Smooth muscle cell (in vitro differentiated cells): ENCODE measurements around the gene CCDC154. TPM values are rescaled to one million over a fixed set of nuclear protein-coding genes. Genes with fewer than 3 reads are reported as not detected.

Experiments used
- DNase-seq: peaks from one replicate; lab custom pipeline; 2025; ENCODE audit not compliant: unreplicated experiment; lab: John Stamatoyannopoulos, UW
- H2AFZ ChIP-seq: fragments of 200-600 bp; sonication (generic); 2 replicates; pipeline ENCODE4 v1.6.0; 2016; ENCODE audit warnings: antibody characterized with exemption, low read depth, mild to moderate bottlenecking
- H3F3A ChIP-seq: fragments of 200-600 bp; sonication (generic); 2 replicates; pipeline ENCODE4 v1.6.0; 2017; ENCODE audit warnings: antibody characterized with exemption, low read depth
- H3K27ac ChIP-seq: fragments of 200-600 bp; sonication (generic); 2 replicates; pipeline ENCODE4 v1.5.1; 2016; ENCODE audit warnings: low read depth, mild to moderate bottlenecking
- H3K27me3 ChIP-seq: fragments of 200-600 bp; sonication (generic); 2 replicates; pipeline ENCODE4 v1.6.1; 2016; ENCODE audit warnings: low read depth, mild to moderate bottlenecking
- H3K36me3 ChIP-seq: fragments of 200-600 bp; sonication (generic); 2 replicates; pipeline ENCODE4 v1.5.1; 2016; ENCODE audit warnings: low read depth
- H3K4me1 ChIP-seq: fragments of 200-600 bp; sonication (generic); 2 replicates; pipeline ENCODE4 v1.5.1; 2016; ENCODE audit warnings: low read depth
- H3K4me2 ChIP-seq: fragments of 200-600 bp; sonication (generic); 2 replicates; pipeline ENCODE4 v1.6.0; 2016; ENCODE audit warnings: mild to moderate bottlenecking
- H3K4me3 ChIP-seq: fragments of 200-600 bp; sonication (generic); 2 replicates; pipeline ENCODE4 v1.5.1; 2016; ENCODE audit warnings: mild to moderate bottlenecking
- H3K79me2 ChIP-seq: fragments of 200-600 bp; sonication (generic); 2 replicates; pipeline ENCODE4 v1.6.0; 2016; ENCODE audit warnings: low read depth, mild to moderate bottlenecking
- H3K9ac ChIP-seq: fragments of 200-600 bp; sonication (generic); 2 replicates; pipeline ENCODE4 v1.6.0; 2016; ENCODE audit warnings: low read depth
- H3K9me3 ChIP-seq: fragments of 200-600 bp; sonication (generic); replicated peaks from 2 replicates; pipeline ENCODE4 v1.5.1; 2016; ENCODE audit warnings: low read depth
- H4K20me1 ChIP-seq: fragments of 200-600 bp; sonication (generic); 2 replicates; pipeline ENCODE4 v1.6.0; 2016; ENCODE audit warnings: low read depth
- WGBS: methylation state at CpG from one replicate; pipeline ENCODE4 v1.1.7; 2016; ENCODE audit warnings: low lambda C conversion rate; 5-methylcytosine and 5-hydroxymethylcytosine counted together
- polyA plus RNA-seq: library from polyadenylated mRNA; unstranded; fragments of >200 nt; fragmentation: Nextera tagmentation; extraction: Ambion mirVana; gene quantifications from 2 replicates; pipeline ENCODE4 v1.2.1, GENCODE V29; 2016
- total RNA-seq: library from RNA; depleted of rRNA; stranded (reverse); fragments of >200 nt; gene quantifications from 2 replicates; pipeline ENCODE4 v1.2.3, GENCODE V29; 2014
- TF ChIP-seq, protein P1 (sequence below): fragments of 200-600 bp; sonication (generic); IDR thresholded peaks from 2 replicates; pipeline ENCODE4 v1.5.1; 2017; ENCODE audit warnings: borderline replicate concordance, mild to moderate bottlenecking, antibody characterized with exemption; ENCODE audit not compliant: insufficient read depth, poor library complexity, severe bottlenecking

CCDC154 gene
- total and polyA plus RNA-seq, 2 experiments from 2014 or later = 0.24 TPM; not detected in 1

DNA sequence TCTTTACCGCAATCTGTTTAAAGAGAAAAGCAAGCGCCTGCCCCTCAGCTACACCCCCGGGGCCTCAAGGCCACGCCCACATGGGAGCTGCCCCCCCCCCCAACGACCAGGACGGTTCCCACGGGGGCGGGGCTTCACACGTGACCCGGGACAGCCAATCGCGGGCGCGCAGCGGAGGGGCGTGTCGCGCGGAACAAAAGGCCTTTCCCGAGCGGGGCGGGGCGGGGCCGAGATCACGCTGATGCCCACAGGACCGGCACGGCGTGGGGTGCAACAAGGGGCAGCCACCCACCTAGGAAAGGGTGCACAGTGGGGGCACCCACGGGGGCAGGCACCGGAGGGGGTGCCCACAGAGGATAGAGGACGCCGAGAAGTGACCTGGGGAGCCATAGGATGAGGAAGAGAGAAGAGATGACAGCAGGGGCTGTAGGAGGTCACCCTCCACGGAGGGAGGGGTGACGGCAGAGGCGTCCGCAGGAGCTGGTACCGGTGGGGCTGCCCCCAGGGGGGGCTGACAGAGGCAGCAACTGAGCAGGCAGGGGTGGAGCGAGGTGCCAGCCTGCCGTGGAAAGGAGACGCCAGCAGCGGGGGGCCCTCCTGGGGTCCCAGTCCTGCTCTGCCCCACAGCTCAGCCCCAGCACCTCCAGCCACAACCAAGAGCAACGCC is 36.1 kb downstream of the CCDC154 start:
- H3K4me2 ChIP-seq = peak overlapping the region; percentile 94
- peaks cover 4% of the 10 kb centered on the region for H3K79me2 ChIP-seq
- no peaks in the 10 kb centered on the region for H3K27me3 ChIP-seq
- no peaks in the 10 kb centered on the region for H3K4me1 ChIP-seq
- H3K9me3 ChIP-seq = no peaks in the 10 kb centered on the region
- H2AFZ ChIP-seq = peak overlapping the region; percentile 75
- no peaks in the 10 kb centered on the region for H3F3A ChIP-seq
- H3K9ac ChIP-seq = peak overlapping the region; percentile 63
- WGBS = 6% methylated on average over 40 of the region's 42 CpGs
- H3K36me3 ChIP-seq = no peaks in the 10 kb centered on the region
- H4K20me1 ChIP-seq = peaks cover 6% of the 10 kb centered on the region
- TF ChIP-seq, protein P1, sequence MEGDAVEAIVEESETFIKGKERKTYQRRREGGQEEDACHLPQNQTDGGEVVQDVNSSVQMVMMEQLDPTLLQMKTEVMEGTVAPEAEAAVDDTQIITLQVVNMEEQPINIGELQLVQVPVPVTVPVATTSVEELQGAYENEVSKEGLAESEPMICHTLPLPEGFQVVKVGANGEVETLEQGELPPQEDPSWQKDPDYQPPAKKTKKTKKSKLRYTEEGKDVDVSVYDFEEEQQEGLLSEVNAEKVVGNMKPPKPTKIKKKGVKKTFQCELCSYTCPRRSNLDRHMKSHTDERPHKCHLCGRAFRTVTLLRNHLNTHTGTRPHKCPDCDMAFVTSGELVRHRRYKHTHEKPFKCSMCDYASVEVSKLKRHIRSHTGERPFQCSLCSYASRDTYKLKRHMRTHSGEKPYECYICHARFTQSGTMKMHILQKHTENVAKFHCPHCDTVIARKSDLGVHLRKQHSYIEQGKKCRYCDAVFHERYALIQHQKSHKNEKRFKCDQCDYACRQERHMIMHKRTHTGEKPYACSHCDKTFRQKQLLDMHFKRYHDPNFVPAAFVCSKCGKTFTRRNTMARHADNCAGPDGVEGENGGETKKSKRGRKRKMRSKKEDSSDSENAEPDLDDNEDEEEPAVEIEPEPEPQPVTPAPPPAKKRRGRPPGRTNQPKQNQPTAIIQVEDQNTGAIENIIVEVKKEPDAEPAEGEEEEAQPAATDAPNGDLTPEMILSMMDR = no peak
- DNase-seq = peak; percentile 95
- H3K27ac ChIP-seq = no peak overlapping the region
- peak overlapping the region; percentile 84 for H3K4me3 ChIP-seq

DNA sequence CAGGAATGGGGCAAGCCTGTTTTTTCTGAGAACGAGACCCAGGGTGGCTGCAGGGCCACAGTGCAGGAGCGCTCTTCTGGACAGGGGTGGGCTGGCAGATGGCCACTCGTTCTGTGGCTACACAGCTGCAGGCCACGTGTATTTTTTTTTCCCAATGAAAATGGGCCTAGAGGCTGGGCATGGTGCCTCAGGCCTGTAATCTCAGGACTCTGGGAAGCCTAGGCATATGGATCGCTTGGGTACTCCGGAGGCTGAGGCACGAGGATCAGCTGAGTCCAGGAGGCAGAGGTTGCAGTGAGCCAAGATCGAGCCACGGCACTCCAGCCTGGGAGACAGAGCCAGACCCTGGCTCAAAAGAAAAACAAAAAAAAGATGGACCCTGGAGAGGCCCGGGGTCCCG is 36.6 kb downstream of the CCDC154 start:
- no peak for DNase-seq
- 56% methylated on average over 11 of the region's 11 CpGs for WGBS

DNA sequence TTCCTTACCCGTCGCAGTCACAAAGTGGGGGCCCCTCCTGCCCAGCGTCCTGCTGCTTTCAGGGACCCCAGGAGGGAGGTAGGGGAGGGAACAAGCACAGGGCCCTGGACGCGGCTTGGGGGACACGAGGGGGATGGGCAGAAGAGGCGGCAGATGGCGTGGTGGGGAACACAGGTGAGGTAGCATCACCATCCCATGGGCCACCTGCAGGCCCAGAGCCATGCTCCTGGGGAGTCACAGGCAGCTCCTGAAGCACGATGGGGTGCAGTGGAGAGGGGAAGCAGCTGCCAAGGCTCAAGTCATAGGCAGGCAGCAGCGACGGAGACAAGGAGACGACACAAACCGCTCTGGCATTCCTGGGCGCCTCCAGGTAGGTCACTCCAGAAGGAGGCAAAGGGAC is 40.6 kb downstream of the CCDC154 start:
- Histone ChIP-seq H3K36me3 (no peaks in the 10 kb centered on the region), H2AFZ (no peak overlapping the region)
- WGBS = 97% methylated on average over 14 of the region's 14 CpGs

More for the DNA sequence above, 36.6 kb downstream of the CCDC154 start:
- peaks cover 6% of the 10 kb centered on the region for H4K20me1 ChIP-seq
- H3K9ac ChIP-seq = no peak overlapping the region
- H3K36me3 ChIP-seq = no peaks in the 10 kb centered on the region
- H3K4me1 ChIP-seq = no peaks in the 10 kb centered on the region
- peak overlapping the region; percentile 84 for H3K4me3 ChIP-seq
- TF ChIP-seq, protein P1 = no peak
- no peak overlapping the region for H3K27ac ChIP-seq
- H3K9me3 ChIP-seq = no peaks in the 10 kb centered on the region
- H3F3A ChIP-seq = no peaks in the 10 kb centered on the region
- H3K27me3 ChIP-seq = no peaks in the 10 kb centered on the region
- H2AFZ ChIP-seq = no peak overlapping the region
- peak overlapping the region; percentile 94 for H3K4me2 ChIP-seq
- H3K79me2 ChIP-seq = peaks cover 4% of the 10 kb centered on the region

More for the DNA sequence above, 40.6 kb downstream of the CCDC154 start:
- no peaks in the 10 kb centered on the region for H3K27me3 ChIP-seq
- H3F3A ChIP-seq = no peaks in the 10 kb centered on the region
- peaks cover 6% of the 10 kb centered on the region for H4K20me1 ChIP-seq
- H3K27ac ChIP-seq = no peak overlapping the region
- no peaks in the 10 kb centered on the region for H3K4me1 ChIP-seq
- DNase-seq = no peak
- no peak overlapping the region for H3K9ac ChIP-seq
- H3K4me3 ChIP-seq = no peak overlapping the region
- H3K9me3 ChIP-seq = no peaks in the 10 kb centered on the region
- H3K4me2 ChIP-seq = no peak overlapping the region
- TF ChIP-seq, protein P1 = no peak
- peaks cover 4% of the 10 kb centered on the region for H3K79me2 ChIP-seq
